Measurements from ENCODE around the gene TAF6.
"Not testable (repeated sequence)": the region's sequence is repeated elsewhere in the genome, so short reads cannot be mapped to it uniquely, and the experiment has no call there.

Gene TAF6

GRCh38 chr7:100152404-100152803 is 33.2 kb upstream of the TAF6 start:
- DNase-seq, result no peak

- DNase-seq, result peak; percentile 99
Observed at GRCh38 chr7:100148559-100149328, 29.6 kb upstream of the TAF6 start, which contains the start of gene LAMTOR4. TSS of gene LAMTOR4 (plus strand) at chr7:100148918. CDS start at chr7:100148973, 55 bp downstream.

GRCh38 chr7:100148225-100148558 is 29.0 kb upstream of the TAF6 start:
- no peak for DNase-seq

GRCh38 chr7:100147278-100147677 is 28.1 kb upstream of the TAF6 start:
- no peak for DNase-seq

GRCh38 chr7:100146350-100146749 is 27.2 kb upstream of the TAF6 start:
- DNase-seq, result not testable (repeated sequence)

GRCh38 chr7:100142461-100142860 is 23.3 kb upstream of the TAF6 start:
- DNase-seq, result no peak

GRCh38 chr7:100141555-100141949 is 22.4 kb upstream of the TAF6 start:
- DNase-seq, result no peak

GRCh38 chr7:100137851-100138760 is 18.9 kb upstream of the TAF6 start:
- no peak for DNase-seq

GRCh38 chr7:100132697-100133151 is 13.6 kb upstream of the TAF6 start:
- DNase-seq, result peak; percentile 63

GRCh38 chr7:100132126-100132525 is 13.0 kb upstream of the TAF6 start:
- no peak for DNase-seq

GRCh38 chr7:100130608-100131453 is 11.7 kb upstream of the TAF6 start:
- DNase-seq, result peak; percentile 54

- DNase-seq, result not testable (repeated sequence)
Observed at GRCh38 chr7:100130220-100130607, 11.1 kb upstream of the TAF6 start.

- no peak for DNase-seq
Observed at GRCh38 chr7:100128637-100128963, 9.4 kb upstream of the TAF6 start.

GRCh38 chr7:100127866-100128636 is 8.9 kb upstream of the TAF6 start:
- DNase-seq, result no peak

- DNase-seq, result peak; percentile 94
Observed at GRCh38 chr7:100126931-100127865, 8.0 kb upstream of the TAF6 start, which contains the start of gene MBLAC1. TSS of gene MBLAC1 (plus strand) at chr7:100126967. CDS start at chr7:100127396, 429 bp downstream.

- DNase-seq, result no peak
Observed at GRCh38 chr7:100126239-100126930, 7.2 kb upstream of the TAF6 start.

- no peak for DNase-seq
Observed at GRCh38 chr7:100124301-100125230, 5.4 kb upstream of the TAF6 start.

- no peak for DNase-seq
Observed at GRCh38 chr7:100122568-100122967, 3.4 kb upstream of the TAF6 start.

GRCh38 chr7:100122067-100122466 is 2.9 kb upstream of the TAF6 start:
- DNase-seq, result no peak

All from fibroblast of skin of scalp (primary cell).